ENCODE results near the gene TPM2. TPM values are rescaled to one million over a fixed set of nuclear protein-coding genes. Genes with fewer than 3 reads are reported as not detected.

The TPM2 gene
- total RNA-seq, 1 experiment from 2014 or later: 544 TPM

DNA sequence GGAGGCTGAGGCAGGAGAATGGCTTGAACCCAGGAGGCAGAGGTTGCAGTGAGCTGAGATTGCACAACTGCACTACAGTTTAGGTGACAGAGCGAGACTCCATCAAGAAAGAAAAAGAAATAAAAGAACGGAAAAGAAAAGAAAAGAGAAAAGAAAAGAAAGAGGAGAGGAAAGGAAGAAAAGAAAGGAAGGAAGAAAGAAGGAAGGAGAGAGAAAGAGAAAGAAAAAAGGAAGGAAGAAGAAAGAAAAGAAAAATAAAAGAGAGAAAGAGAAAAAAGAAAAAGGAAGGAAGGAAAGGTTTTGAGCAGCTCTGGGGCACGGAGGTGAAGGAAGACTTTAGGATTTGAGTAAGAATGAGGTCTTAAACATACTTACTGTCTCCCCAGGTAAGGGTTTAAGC, 23.9 kb upstream of the TPM2 start:
- BruUV-seq (replicated peaks): no TSS peak
- ChIA-PET CTCF (no interaction called here), POLR2A (no interaction called here)
- Histone ChIP-seq H3K36me3 (ENCODE audit: control insufficient read depth, insufficient read depth, low read length) (peaks cover 35% of the 10 kb centered on the region), H3K9me3 (ENCODE audit: control insufficient read depth, insufficient read depth, low read depth, low read length) (no peaks in the 10 kb centered on the region), H3K27me3 (ENCODE audit: control insufficient read depth, insufficient read depth, low read length) (no peaks in the 10 kb centered on the region), H3K27ac (ENCODE audit: low read length) (no peak overlapping the region), H3K4me3 (ENCODE audit: low read depth in 2 of 2, low read length in 2 of 2) (no peak overlapping the region), H3K4me1 (ENCODE audit: control insufficient read depth, insufficient read depth, low read length) (no peaks in the 10 kb centered on the region)
- TF ChIP-seq TCF7L2 (IDR thresholded peaks at IDR 0.05; ENCODE audit: low read depth, low read length) (no peak), SIN3A (IDR thresholded peaks at IDR 0.05; ENCODE audit: borderline replicate concordance, insufficient read depth, low read depth, low read length) (no peak), POLR2AphosphoS5 (IDR thresholded peaks at IDR 0.05; ENCODE audit: low read depth, low read length) (no peak)
- TF ChIP-seq, protein P1, sequence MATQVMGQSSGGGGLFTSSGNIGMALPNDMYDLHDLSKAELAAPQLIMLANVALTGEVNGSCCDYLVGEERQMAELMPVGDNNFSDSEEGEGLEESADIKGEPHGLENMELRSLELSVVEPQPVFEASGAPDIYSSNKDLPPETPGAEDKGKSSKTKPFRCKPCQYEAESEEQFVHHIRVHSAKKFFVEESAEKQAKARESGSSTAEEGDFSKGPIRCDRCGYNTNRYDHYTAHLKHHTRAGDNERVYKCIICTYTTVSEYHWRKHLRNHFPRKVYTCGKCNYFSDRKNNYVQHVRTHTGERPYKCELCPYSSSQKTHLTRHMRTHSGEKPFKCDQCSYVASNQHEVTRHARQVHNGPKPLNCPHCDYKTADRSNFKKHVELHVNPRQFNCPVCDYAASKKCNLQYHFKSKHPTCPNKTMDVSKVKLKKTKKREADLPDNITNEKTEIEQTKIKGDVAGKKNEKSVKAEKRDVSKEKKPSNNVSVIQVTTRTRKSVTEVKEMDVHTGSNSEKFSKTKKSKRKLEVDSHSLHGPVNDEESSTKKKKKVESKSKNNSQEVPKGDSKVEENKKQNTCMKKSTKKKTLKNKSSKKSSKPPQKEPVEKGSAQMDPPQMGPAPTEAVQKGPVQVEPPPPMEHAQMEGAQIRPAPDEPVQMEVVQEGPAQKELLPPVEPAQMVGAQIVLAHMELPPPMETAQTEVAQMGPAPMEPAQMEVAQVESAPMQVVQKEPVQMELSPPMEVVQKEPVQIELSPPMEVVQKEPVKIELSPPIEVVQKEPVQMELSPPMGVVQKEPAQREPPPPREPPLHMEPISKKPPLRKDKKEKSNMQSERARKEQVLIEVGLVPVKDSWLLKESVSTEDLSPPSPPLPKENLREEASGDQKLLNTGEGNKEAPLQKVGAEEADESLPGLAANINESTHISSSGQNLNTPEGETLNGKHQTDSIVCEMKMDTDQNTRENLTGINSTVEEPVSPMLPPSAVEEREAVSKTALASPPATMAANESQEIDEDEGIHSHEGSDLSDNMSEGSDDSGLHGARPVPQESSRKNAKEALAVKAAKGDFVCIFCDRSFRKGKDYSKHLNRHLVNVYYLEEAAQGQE (IDR thresholded peaks at IDR 0.05; ENCODE audit: insufficient read depth in 1 of 2, low read depth in 2 of 2, low read length in 1 of 2): no peak
- TF ChIP-seq, protein P2, sequence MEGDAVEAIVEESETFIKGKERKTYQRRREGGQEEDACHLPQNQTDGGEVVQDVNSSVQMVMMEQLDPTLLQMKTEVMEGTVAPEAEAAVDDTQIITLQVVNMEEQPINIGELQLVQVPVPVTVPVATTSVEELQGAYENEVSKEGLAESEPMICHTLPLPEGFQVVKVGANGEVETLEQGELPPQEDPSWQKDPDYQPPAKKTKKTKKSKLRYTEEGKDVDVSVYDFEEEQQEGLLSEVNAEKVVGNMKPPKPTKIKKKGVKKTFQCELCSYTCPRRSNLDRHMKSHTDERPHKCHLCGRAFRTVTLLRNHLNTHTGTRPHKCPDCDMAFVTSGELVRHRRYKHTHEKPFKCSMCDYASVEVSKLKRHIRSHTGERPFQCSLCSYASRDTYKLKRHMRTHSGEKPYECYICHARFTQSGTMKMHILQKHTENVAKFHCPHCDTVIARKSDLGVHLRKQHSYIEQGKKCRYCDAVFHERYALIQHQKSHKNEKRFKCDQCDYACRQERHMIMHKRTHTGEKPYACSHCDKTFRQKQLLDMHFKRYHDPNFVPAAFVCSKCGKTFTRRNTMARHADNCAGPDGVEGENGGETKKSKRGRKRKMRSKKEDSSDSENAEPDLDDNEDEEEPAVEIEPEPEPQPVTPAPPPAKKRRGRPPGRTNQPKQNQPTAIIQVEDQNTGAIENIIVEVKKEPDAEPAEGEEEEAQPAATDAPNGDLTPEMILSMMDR (IDR thresholded peaks at IDR 0.05): no peak
- in situ Hi-C loops (cut with HindIII; ENCODE audit: low pct_unique_long_range_greater_than_20kb, low sequenced_read_pairs) (no loop called here), intact Hi-C loops (cut with micrococcal nuclease; ENCODE audit: unreplicated experiment) (no loop called here)
- DNase-seq (ENCODE audit: low read depth, low spot score) (no peak), ATAC-seq (no peak)

DNA sequence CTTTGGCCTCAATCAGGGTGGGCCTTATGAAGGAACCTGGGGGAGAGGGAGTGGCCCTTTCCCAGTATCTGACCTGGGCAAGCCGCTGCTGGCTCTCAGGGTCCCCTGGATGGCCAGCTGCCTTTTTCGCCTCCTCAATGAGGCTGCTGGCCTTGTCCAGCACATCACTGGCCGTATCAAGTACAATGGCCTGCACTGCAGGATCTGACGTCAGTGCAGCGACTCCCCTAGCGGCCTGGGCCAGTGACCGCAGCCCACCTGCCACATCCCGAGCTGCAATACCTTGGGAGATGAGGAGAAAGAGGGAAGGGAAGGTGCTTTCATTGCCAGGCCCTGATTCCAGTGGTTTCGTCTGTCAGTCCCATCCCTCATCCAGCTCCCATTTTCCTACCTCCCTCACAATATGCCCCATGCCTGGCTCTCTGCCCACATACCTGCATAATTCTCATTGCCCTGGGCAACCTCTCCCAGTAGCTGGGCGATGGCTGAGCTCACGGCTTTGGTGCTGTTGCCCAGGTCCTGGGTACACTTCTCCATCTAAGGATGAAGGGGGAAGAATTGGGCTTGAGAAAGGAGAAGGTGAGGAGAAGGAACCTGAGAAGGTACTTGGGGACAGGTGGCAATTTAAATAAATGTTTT, 23.2 kb upstream of the TPM2 start:
- H3K4me1 ChIP-seq (ENCODE audit: control insufficient read depth, insufficient read depth, low read length): no peaks in the 10 kb centered on the region
- CTCF ChIA-PET: interaction anchor here (0.6 to 2.4 kb wide), 2 partner anchors 17 to 1583 kb away, joined by 3 to 6 read pairs; no protein-coding TSS in a partner anchor
- no peak overlapping the region for H3K27ac ChIP-seq (ENCODE audit: low read length)
- no TSS peak for BruUV-seq (replicated peaks)
- ATAC-seq (no peak), DNase-seq (ENCODE audit: low read depth, low spot score) (no peak)
- intact Hi-C loops (cut with micrococcal nuclease; ENCODE audit: unreplicated experiment) (no loop called here), in situ Hi-C loops (cut with HindIII; ENCODE audit: low pct_unique_long_range_greater_than_20kb, low sequenced_read_pairs) (no loop called here)
- H3K9me3 ChIP-seq (ENCODE audit: control insufficient read depth, insufficient read depth, low read depth, low read length): no peaks in the 10 kb centered on the region
- POLR2A ChIA-PET: no interaction called here
- H3K36me3 ChIP-seq (ENCODE audit: control insufficient read depth, insufficient read depth, low read length): peaks cover 37% of the 10 kb centered on the region
- no peak overlapping the region for H3K4me3 ChIP-seq (ENCODE audit: low read depth in 2 of 2, low read length in 2 of 2)
- TF ChIP-seq SIN3A (IDR thresholded peaks at IDR 0.05; ENCODE audit: borderline replicate concordance, insufficient read depth, low read depth, low read length): no peak
- TF ChIP-seq TCF7L2 (IDR thresholded peaks at IDR 0.05; ENCODE audit: low read depth, low read length): no peak
- TF ChIP-seq POLR2AphosphoS5 (IDR thresholded peaks at IDR 0.05; ENCODE audit: low read depth, low read length): no peak
- TF ChIP-seq, protein P1 (IDR thresholded peaks at IDR 0.05; ENCODE audit: insufficient read depth in 1 of 2, low read depth in 2 of 2, low read length in 1 of 2): no peak
- TF ChIP-seq, protein P2 (IDR thresholded peaks at IDR 0.05): no peak
- H3K27me3 ChIP-seq (ENCODE audit: control insufficient read depth, insufficient read depth, low read length): no peaks in the 10 kb centered on the region

Measured in Panc1 (cell line).